MM.1S (cell line): ENCODE measurements around the gene CCDC85B.

Experiments used
- EZH2 ChIP-seq: fragments of 300-600 bp; sonication (generic); optimal IDR thresholded peaks from 2 replicates; pipeline ENCODE3; 2017; ENCODE audit warnings: low read depth, mild to moderate bottlenecking, antibody characterized with exemption, low read length, mixed read lengths
- TF ChIP-seq, protein P1 (sequence below): fragments of 300-600 bp; sonication (generic); IDR thresholded peaks from 2 replicates; pipeline ENCODE4 v1.5.1; 2016; ENCODE audit warnings: antibody characterized with exemption, low read length, mixed read lengths

DNA sequence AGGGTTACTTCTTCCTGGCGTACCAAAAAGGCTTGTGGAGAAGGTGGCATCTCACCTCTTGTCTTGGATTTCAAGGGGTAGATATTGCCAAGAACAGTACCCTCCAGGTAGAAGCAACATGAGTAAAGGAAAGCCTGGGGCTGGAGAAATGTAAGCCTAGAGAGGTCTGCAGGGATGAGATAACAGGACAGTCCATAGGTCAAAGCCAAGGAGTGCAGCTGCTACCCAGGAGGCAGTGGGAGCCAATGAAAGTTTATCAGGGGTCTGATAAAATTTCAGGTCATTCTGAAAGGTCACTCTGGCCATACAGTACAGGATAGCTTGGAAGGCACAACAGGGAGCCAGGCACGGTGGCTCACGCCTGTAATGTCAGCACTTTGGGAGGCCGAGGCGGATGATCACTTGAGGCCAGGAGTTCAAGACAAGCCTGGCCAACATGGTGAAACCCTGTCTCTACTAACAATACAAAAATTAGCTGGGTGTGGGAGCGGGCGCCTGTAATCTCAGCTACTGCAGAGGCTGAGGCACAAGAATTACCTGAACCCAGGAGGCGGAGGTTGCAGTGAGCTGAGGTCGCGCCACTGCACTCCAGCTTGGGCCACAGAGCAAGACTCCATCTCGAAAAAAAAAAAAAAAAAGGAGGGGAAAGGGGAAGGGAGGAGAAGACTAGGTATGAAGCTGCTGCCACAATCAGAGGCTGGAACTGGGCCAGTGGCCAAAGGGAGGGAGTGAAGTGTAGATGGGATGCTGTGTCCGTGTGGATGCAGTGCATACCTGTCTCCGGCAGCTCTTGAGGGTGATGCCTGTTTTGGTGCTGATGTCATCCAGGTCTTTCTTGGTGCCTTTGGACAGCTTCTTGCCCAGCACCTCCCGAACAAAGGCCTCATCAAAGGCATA is 3.4 kb upstream of the CCDC85B start:
- TF ChIP-seq, protein P1, sequence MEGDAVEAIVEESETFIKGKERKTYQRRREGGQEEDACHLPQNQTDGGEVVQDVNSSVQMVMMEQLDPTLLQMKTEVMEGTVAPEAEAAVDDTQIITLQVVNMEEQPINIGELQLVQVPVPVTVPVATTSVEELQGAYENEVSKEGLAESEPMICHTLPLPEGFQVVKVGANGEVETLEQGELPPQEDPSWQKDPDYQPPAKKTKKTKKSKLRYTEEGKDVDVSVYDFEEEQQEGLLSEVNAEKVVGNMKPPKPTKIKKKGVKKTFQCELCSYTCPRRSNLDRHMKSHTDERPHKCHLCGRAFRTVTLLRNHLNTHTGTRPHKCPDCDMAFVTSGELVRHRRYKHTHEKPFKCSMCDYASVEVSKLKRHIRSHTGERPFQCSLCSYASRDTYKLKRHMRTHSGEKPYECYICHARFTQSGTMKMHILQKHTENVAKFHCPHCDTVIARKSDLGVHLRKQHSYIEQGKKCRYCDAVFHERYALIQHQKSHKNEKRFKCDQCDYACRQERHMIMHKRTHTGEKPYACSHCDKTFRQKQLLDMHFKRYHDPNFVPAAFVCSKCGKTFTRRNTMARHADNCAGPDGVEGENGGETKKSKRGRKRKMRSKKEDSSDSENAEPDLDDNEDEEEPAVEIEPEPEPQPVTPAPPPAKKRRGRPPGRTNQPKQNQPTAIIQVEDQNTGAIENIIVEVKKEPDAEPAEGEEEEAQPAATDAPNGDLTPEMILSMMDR, result no peak
- no peak for TF ChIP-seq EZH2
